ENCODE data around the gene UBE2G1. TPM values are rescaled to one million over a fixed set of nuclear protein-coding genes. Genes with fewer than 3 reads are reported as not detected.

Gene UBE2G1
- total and polyA plus RNA-seq, 4 donors, result 19.9 to 25.3 (median 21.3) TPM

- no peak for TF ChIP-seq REST (IDR thresholded peaks at IDR 0.05)
- no peak for TF ChIP-seq EGR1 (IDR thresholded peaks at IDR 0.05; ENCODE audit: low read depth in 2 of 2)
- no peak for TF ChIP-seq RXRA (IDR thresholded peaks at IDR 0.05)
- TF ChIP-seq SP1 (IDR thresholded peaks at IDR 0.05), result no peak
Measured at GRCh38 chr17:4345581-4346252, 20.8 kb downstream of the UBE2G1 start (continued).

- no peaks in the 10 kb centered on the region for H3K27me3 ChIP-seq (ENCODE audit: control insufficient read depth in 4 of 4, insufficient read depth in 4 of 4, low read length in 3 of 4)
- H3K4me1 ChIP-seq (ENCODE audit: control insufficient read depth in 4 of 4, insufficient read depth in 4 of 4, low read length in 3 of 4), result peaks cover 0 to 17% (median 7%) of the 10 kb centered on the region in 4 donors
- H3K27ac ChIP-seq (ENCODE audit: low read depth in 1 of 2, low read length in 2 of 2), result no peak overlapping the region
- H3K9me3 ChIP-seq (ENCODE audit: control insufficient read depth in 4 of 4, low read length in 3 of 4), result no peaks in the 10 kb centered on the region
- no peak overlapping the region for H3K4me3 ChIP-seq (ENCODE audit: low read depth in 1 of 3, low read length in 3 of 3)
- no peak for TF ChIP-seq JUND (IDR thresholded peaks at IDR 0.05)
- TF ChIP-seq HNF4G (IDR thresholded peaks at IDR 0.05), result no peak
- no peak for TF ChIP-seq FOXA1 (IDR thresholded peaks at IDR 0.05)
- no peak for DNase-seq (ENCODE audit: low spot score)
- 83% methylated on average over 1 of the region's 1 CpG for WGBS
- H3K36me3 ChIP-seq (ENCODE audit: control insufficient read depth in 4 of 4, insufficient read depth in 3 of 4, low read depth in 1 of 4, low read length in 3 of 4), result no peaks in the 10 kb centered on the region
- H3K9ac ChIP-seq (ENCODE audit: low read depth in 1 of 2, low read length in 2 of 2), result no peak overlapping the region
Measured at GRCh38 chr17:4344926-4345325, 21.5 kb downstream of the UBE2G1 start.

GRCh38 chr17:4342535-4342934, 23.9 kb downstream of the UBE2G1 start:
- no peaks in the 10 kb centered on the region for H3K9me3 ChIP-seq (ENCODE audit: control insufficient read depth in 4 of 4, low read length in 3 of 4)
- H3K27ac ChIP-seq (ENCODE audit: low read depth in 1 of 2, low read length in 2 of 2), result no peak overlapping the region
- TF ChIP-seq TAF1 (conservative IDR thresholded peaks at IDR 0.05), result no peak
- TF ChIP-seq NR2F2 (IDR thresholded peaks at IDR 0.05), result no peak
- TF ChIP-seq CTCF (IDR thresholded peaks at IDR 0.05; ENCODE audit: low read depth, low read length, missing input control), result no peak
- no peak for TF ChIP-seq JUND (IDR thresholded peaks at IDR 0.05)
- no peak for TF ChIP-seq FOXA2 (IDR thresholded peaks at IDR 0.05)
- TF ChIP-seq RXRA (IDR thresholded peaks at IDR 0.05), result no peak
- TF ChIP-seq FOXA1 (IDR thresholded peaks at IDR 0.05), result no peak
- no peak for TF ChIP-seq HNF4G (IDR thresholded peaks at IDR 0.05)
- TF ChIP-seq MAX (IDR thresholded peaks at IDR 0.05), result no peak
- TF ChIP-seq HNF4A (conservative IDR thresholded peaks at IDR 0.05), result no peak
- DNase-seq (ENCODE audit: low spot score), result no peak
- H3K4me1 ChIP-seq (ENCODE audit: control insufficient read depth in 4 of 4, insufficient read depth in 4 of 4, low read length in 3 of 4), result peaks cover 0 to 17% (median 7%) of the 10 kb centered on the region in 4 donors
- 93% methylated on average over 5 of the region's 5 CpGs for WGBS
- H3K36me3 ChIP-seq (ENCODE audit: control insufficient read depth in 4 of 4, insufficient read depth in 3 of 4, low read depth in 1 of 4, low read length in 3 of 4), result no peaks in the 10 kb centered on the region
- H3K27me3 ChIP-seq (ENCODE audit: control insufficient read depth in 4 of 4, insufficient read depth in 4 of 4, low read length in 3 of 4), result no peaks in the 10 kb centered on the region
- no peak overlapping the region for H3K4me3 ChIP-seq (ENCODE audit: low read depth in 1 of 3, low read length in 3 of 3)
- no peak overlapping the region for H3K9ac ChIP-seq (ENCODE audit: low read depth in 1 of 2, low read length in 2 of 2)

Data from liver (tissue), 9 donors.